GM12864 (cell line): ENCODE data around the gene NISCH.

Source experiments
- DNase-seq: peaks from one replicate; pipeline ENCODE4 v3.0.0-alpha.2; 2011; ENCODE audit warnings: low read depth
- H3K4me3 ChIP-seq: 2 replicates; pipeline ENCODE4 v1.5.1; 2011; ENCODE audit warnings: mild to moderate bottlenecking, low read depth, low read length, control low read depth
- TF ChIP-seq, protein P1 (sequence below): IDR thresholded peaks from 2 replicates; pipeline ENCODE4 v1.5.1; 2011; ENCODE audit warnings: low read depth, mild to moderate bottlenecking, moderate library complexity, low read length, control low read depth, inconsistent platforms; ENCODE audit errors: missing control alignments

Gene NISCH

DNA sequence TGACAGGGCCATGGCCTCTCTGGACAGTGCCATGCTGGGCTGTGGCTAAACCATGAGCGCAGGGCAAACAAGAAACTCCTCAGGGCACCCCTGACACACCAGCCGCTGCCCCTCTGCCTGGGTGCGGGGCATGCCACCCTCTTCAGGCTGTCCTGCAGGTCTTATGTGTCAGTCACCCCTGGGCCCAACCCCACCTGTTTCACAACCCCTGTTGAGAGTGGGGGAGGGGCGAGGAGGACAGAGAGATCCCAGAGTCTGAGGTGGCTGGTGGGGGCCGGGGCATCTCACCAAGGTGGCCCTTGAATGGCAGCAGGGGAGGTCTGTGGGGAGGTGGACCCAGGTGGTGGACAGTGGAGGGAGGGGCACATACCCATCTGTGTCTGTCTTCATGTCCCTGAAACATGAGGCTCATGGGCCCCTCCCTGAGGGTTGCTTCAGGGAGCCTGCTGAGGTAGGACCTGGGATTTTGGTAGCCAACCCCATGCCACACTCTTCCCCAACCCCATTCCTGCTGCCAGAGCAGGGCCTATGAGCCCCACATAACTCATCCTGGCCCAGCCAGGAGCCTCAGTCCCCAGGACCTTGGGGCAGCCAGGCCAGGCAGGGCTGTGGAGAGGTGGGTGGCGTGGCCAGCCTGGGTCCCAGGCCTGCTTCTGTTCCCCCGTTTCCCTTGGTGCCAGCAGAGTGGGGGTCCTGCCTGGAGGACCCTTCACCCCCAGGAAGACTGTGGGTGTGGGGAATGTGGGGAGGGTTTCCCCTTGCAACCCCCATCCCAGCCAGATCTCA, 38.0 kb downstream of the NISCH start:
- H3K4me3 ChIP-seq = no peak overlapping the region
- TF ChIP-seq, protein P1, sequence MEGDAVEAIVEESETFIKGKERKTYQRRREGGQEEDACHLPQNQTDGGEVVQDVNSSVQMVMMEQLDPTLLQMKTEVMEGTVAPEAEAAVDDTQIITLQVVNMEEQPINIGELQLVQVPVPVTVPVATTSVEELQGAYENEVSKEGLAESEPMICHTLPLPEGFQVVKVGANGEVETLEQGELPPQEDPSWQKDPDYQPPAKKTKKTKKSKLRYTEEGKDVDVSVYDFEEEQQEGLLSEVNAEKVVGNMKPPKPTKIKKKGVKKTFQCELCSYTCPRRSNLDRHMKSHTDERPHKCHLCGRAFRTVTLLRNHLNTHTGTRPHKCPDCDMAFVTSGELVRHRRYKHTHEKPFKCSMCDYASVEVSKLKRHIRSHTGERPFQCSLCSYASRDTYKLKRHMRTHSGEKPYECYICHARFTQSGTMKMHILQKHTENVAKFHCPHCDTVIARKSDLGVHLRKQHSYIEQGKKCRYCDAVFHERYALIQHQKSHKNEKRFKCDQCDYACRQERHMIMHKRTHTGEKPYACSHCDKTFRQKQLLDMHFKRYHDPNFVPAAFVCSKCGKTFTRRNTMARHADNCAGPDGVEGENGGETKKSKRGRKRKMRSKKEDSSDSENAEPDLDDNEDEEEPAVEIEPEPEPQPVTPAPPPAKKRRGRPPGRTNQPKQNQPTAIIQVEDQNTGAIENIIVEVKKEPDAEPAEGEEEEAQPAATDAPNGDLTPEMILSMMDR = no peak
- no peak for DNase-seq

DNA sequence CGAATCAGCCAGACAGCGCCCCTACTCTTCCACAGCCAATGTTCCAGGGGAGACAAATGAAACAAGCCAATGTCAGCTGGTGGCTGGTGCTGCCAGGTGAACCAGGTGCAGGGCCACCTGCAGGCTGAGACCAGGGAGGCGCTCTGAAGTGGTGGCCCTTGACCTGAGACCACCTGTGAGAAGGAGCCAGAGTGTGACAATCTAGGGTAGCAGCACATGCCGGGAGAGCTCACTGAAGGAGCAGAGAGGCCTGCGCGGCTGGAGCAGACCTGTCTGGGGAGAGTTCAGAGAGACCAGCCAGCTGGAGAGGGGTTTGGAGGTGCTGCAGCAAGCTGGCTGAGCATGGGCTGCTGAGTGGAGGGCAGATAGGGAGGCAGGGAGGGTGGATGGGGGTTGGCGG, 39.0 kb downstream of the NISCH start:
- no peak for DNase-seq
- TF ChIP-seq, protein P1 = no peak
- H3K4me3 ChIP-seq = no peak overlapping the region

DNA sequence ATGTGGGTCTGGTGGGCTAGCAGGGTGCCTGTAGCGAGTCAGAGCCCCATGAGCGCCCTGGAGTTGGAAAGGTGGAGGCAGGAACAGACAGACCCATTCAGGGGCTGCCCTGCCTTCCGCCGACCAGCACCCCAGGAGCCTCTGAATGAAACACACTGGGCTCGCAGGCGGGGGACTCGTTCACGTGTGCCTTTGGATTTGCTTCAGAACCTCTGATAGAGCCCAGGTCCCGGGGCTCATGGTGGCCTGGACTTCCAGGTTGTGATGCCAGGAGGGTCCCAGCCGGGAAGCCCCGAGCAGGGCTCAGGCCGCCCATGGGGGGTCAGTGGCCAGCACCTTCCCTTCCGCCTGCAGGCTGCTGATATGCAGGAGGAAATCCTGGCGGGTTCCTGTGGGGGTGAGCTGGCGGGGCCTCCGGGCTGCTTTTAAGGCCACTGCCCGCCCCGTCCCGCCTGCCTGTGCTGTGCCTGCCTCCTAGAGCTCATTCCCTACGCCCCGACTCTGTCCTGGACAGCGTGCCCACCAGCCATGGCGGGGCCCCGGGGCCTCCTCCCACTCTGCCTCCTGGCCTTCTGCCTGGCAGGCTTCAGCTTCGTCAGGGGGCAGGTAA, 39.6 kb downstream of the NISCH start, which contains the start of gene STAB1:
TSS of gene STAB1 (plus strand) at position 453 of the 610 bp plus-strand sequence. CDS start at position 529, 76 bp downstream.
- H3K4me3 ChIP-seq = no peak within 1 kb of the TSS
- TF ChIP-seq, protein P1 = no peak
- no peak for DNase-seq

DNA sequence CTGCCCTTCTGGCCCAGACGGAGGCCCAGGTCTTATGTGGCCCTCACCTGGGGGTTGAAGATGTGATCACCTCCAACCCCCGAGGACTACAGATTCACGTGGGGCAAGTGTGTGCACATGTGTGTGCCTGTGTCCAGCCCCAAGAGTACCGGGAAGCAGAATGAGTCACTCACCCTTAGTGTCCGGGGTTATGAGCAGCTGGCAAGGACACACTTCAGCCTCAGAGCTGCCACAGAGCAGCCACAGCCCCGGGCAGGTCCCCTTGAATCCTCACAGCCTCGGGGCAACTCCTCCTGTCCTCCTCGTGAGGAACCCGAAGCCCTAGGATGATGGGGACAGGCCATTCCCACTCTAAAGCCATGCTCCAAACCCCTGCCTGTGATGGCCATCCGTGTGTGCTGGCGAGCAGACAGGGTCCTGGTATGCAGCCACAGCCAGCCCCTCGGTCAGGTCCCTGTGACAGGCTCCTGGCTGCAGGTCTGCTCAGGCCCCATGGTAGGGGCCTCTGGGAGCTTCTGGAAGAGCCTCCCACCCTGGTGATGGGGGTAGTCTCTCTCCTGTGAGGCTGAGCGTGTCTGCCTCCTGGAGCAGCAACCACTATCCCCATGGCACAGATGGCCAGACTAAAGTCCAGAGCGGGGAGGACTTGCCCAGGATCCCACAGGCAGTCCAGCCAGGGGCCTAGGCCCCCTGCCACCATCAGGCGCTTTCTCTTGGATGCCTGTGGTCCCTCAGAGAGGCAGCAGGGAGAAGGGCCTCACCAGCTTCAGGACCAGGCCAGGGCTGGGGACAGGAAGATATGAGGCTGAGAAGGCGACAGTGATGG, 40.6 kb downstream of the NISCH start:
- TF ChIP-seq, protein P1 = no peak
- no peak for DNase-seq
- H3K4me3 ChIP-seq = no peak overlapping the region

DNA sequence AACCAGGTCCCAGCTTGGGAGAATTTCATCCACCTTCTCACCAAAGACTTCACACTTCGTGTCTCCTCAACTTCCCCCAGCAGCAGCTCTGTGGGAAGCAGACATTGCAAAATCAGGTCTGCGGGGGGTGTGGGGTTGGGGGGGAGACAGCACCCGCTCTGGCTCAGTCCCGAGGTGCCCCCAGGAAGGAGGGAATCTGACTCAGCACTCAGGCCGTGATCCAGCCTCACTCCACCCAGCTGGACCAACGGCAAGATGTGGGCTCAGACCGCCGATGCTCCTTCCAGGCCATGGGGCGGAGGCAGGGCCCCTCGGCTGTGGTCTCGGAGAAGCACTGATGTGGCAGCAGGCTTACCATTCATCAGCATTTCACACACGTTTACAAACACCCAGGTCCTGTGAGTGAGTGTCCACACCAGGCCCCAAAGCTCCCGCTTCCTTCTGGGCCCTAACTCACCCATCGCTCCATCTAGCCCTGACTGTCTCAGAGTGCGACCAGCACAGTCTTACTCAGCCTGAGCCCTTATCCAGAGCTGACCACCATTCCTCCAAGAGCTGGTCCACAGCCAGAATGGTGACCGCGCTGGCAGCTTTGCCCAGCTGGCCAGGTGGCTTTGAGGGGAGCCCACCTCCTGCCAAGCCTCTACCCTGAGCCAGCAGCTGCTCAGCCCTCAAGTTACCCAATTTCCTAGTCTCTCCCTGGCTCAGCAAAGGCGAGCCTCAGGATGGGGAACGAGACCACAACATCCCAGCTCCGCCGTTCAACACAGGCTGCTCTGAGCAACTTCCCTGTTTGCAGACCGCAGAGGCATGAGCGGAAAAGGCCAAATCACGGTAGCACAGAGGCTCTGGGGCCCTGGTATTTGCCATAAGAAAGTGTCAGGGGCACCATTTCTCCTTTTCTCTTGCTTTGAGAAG, 43.0 kb downstream of the NISCH start:
- no peak overlapping the region for H3K4me3 ChIP-seq
- DNase-seq = no peak
- TF ChIP-seq, protein P1 = no peak

DNA sequence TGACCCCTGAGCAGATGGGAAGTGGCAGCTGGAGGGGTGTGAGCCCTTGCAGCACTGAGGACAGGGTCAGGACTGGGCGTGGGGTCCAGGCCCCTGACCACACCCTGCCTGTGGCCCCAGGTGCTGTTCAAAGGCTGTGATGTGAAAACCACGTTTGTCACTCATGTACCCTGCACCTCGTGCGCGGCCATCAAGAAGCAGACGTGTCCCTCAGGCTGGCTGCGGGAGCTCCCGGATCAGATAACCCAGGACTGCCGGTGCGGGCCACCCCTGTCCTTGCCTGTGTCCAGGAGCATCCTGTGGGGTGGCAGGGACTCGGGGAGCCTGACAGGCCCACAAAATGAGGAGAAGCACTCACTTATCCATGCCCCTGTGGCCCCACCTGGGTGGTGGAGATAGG, 45.6 kb downstream of the NISCH start:
- no peak overlapping the region for H3K4me3 ChIP-seq
- TF ChIP-seq, protein P1 = no peak
- no peak for DNase-seq
